Measurements from ENCODE around the gene NDUFV2.

The NDUFV2 gene

DNA sequence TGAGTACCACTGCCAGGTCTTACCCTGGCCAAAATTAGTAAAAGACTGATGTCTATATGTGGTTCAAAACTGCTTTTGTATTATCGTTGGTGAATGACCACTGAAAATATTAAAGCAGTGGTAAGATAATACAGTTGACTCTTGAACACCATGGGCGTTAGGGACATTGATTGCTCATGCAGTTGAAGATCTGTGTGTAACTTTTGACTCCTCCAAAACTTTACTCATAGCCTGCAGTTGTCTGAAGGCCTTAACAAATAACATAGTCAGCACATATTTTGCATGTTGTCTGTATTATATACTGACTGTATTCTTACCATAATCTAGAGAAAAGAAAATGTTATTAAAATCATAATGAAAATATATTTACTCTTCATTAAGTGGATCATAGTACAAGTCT, 28.3 kb downstream of the NDUFV2 start (continued):
- TF ChIP-seq, protein P1, sequence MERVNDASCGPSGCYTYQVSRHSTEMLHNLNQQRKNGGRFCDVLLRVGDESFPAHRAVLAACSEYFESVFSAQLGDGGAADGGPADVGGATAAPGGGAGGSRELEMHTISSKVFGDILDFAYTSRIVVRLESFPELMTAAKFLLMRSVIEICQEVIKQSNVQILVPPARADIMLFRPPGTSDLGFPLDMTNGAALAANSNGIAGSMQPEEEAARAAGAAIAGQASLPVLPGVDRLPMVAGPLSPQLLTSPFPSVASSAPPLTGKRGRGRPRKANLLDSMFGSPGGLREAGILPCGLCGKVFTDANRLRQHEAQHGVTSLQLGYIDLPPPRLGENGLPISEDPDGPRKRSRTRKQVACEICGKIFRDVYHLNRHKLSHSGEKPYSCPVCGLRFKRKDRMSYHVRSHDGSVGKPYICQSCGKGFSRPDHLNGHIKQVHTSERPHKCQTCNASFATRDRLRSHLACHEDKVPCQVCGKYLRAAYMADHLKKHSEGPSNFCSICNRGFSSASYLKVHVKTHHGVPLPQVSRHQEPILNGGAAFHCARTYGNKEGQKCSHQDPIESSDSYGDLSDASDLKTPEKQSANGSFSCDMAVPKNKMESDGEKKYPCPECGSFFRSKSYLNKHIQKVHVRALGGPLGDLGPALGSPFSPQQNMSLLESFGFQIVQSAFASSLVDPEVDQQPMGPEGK (CRISPR knock-in tag; IDR thresholded peaks at IDR 0.05; ENCODE audit: borderline replicate concordance), result no peak
- TF ChIP-seq ZNF70 (CRISPR knock-in tag; IDR thresholded peaks at IDR 0.05) (no peak), ZC3H10 (CRISPR knock-in tag; IDR thresholded peaks at IDR 0.05) (no peak), TOX (CRISPR knock-in tag; IDR thresholded peaks at IDR 0.05; ENCODE audit: borderline replicate concordance) (no peak)

DNA sequence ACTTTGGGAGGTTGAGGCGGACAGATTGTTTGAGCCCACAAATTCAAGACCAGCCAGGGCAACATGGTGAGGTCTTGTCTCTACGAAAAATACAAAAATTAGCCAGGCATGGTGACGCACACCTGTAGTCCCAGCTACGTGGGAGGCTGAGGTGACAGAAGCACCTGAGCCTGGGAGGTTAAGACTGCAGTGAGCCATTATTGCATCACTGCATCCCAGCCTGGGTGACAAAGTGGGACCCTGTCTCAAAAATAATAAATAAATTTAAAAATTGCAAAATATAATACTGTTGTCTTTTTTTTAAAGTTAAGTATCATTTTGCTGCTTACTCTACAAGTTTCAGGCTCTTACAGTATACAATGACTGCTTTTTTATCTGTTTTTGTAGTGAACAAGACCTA, 30.1 kb downstream of the NDUFV2 start:
- ATAC-seq, result no peak

GRCh38 chr18:9133225-9133624, 30.7 kb downstream of the NDUFV2 start:
- no peak for TF ChIP-seq OSR1 (CRISPR knock-in tag; IDR thresholded peaks at IDR 0.05)
- TF ChIP-seq TCF4 (CRISPR knock-in tag; IDR thresholded peaks at IDR 0.05; ENCODE audit: borderline replicate concordance), result no peak
- no peak for TF ChIP-seq BACH2 (CRISPR knock-in tag; IDR thresholded peaks at IDR 0.05; ENCODE audit: borderline replicate concordance)
- no peak for TF ChIP-seq CSDC2 (CRISPR knock-in tag; IDR thresholded peaks at IDR 0.05)
- no peak for TF ChIP-seq ZFP3 (CRISPR knock-in tag; IDR thresholded peaks at IDR 0.05)
- no peak for ATAC-seq

More for the DNA sequence above, 30.1 kb downstream of the NDUFV2 start:
- TF ChIP-seq CSRNP3 (CRISPR knock-in tag; IDR thresholded peaks at IDR 0.05) (no peak), ZNF8 (CRISPR knock-in tag; IDR thresholded peaks at IDR 0.05) (no peak)
- TF ChIP-seq, protein P1 (CRISPR knock-in tag; IDR thresholded peaks at IDR 0.05; ENCODE audit: borderline replicate concordance), result no peak

- ATAC-seq, result no peak
- TF ChIP-seq ISL1 (CRISPR knock-in tag; IDR thresholded peaks at IDR 0.05), result no peak
- TF ChIP-seq ZNF70 (CRISPR knock-in tag; IDR thresholded peaks at IDR 0.05), result no peak
- TF ChIP-seq, protein P1 (CRISPR knock-in tag; IDR thresholded peaks at IDR 0.05; ENCODE audit: borderline replicate concordance), result no peak
- no peak for TF ChIP-seq ZC3H10 (CRISPR knock-in tag; IDR thresholded peaks at IDR 0.05)
- TF ChIP-seq RARB (CRISPR knock-in tag; IDR thresholded peaks at IDR 0.05), result no peak
- no peak for TF ChIP-seq TSHZ2 (CRISPR knock-in tag; IDR thresholded peaks at IDR 0.05)
- TF ChIP-seq BACH2 (CRISPR knock-in tag; IDR thresholded peaks at IDR 0.05; ENCODE audit: borderline replicate concordance), result no peak
- no peak for TF ChIP-seq TCF4 (CRISPR knock-in tag; IDR thresholded peaks at IDR 0.05; ENCODE audit: borderline replicate concordance)
Observed at GRCh38 chr18:9135081-9135911, 32.8 kb downstream of the NDUFV2 start.

DNA sequence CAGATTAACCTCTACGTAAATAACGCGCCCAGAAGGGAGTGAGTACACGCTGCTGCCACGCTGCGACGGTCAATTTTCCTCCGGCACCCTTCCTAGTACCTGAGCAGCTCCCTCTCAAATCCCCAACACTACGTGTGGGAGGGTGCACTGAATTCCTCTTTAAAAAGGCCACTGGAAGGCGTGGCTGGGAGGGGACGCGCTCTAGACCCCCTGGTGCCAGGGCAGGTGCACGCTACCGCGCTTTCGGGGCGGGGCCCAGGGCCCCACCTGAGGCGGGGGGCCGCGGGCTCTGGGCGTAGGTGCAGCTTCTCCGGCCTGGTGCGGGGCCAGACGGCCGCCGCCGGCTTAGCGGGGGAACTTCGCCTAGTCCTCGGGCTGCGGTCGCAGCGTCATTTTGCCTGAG, 33.4 kb downstream of the NDUFV2 start:
- peak; percentile 36 for ATAC-seq
- TF ChIP-seq BACH2 (CRISPR knock-in tag; IDR thresholded peaks at IDR 0.05; ENCODE audit: borderline replicate concordance) (no peak), GLIS3 (CRISPR knock-in tag; IDR thresholded peaks at IDR 0.05) (0 out of 2 replicates have a peak, but pooled peaks have one; percentile 3), RARB (CRISPR knock-in tag; IDR thresholded peaks at IDR 0.05) (no peak)
